ENCODE data around the gene DOCK9. TPM values are rescaled to one million over a fixed set of nuclear protein-coding genes. Genes with fewer than 3 reads are reported as not detected.

DOCK9 gene
- total RNA-seq, 2 donors from 2014 or later = 58.6 to 102 TPM

DNA sequence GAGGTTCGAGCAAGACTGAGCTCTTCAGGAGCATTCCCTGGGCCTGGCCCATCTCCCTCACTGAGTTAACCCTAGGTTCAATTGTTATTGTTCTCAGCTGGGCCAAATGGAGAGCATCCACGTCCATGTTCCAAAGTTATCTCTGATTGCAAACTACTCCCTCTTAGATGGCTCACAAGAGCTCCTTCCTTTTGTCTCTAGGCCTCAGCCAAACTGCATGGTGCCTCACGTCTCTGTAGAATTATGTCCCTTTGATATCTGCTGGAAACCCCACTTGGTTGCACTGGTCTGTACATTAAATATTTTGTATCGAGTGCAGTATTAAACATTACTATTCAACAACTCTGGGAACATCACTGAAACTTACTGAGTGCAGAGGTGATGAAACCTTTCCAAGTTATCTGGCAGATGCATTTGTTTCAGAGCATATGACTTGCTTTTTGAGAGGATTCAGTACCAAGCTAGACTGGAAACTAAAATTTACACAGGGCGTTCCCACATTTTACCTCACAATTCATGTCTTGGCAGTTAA, 38.1 kb downstream of the DOCK9 start:
- DNase-seq (ENCODE audit: low spot score) (no peak), ATAC-seq (ENCODE audit: insufficient number of reproducible peaks, low FRiP score, low read depth) (no peak)
- Histone ChIP-seq H3K4me1 (ENCODE audit: control insufficient read depth in 1 of 2, low read depth in 2 of 2) (no peaks in the 10 kb centered on the region), H3K4me3 (no peak overlapping the region), H3K9me3 (peaks cover 1% of the 10 kb centered on the region), H3K36me3 (no peaks in the 10 kb centered on the region), H3K27me3 (replicated peaks; ENCODE audit: insufficient read depth) (no peaks in the 10 kb centered on the region), H3K27ac (no peak overlapping the region)
- TF ChIP-seq, protein P1, sequence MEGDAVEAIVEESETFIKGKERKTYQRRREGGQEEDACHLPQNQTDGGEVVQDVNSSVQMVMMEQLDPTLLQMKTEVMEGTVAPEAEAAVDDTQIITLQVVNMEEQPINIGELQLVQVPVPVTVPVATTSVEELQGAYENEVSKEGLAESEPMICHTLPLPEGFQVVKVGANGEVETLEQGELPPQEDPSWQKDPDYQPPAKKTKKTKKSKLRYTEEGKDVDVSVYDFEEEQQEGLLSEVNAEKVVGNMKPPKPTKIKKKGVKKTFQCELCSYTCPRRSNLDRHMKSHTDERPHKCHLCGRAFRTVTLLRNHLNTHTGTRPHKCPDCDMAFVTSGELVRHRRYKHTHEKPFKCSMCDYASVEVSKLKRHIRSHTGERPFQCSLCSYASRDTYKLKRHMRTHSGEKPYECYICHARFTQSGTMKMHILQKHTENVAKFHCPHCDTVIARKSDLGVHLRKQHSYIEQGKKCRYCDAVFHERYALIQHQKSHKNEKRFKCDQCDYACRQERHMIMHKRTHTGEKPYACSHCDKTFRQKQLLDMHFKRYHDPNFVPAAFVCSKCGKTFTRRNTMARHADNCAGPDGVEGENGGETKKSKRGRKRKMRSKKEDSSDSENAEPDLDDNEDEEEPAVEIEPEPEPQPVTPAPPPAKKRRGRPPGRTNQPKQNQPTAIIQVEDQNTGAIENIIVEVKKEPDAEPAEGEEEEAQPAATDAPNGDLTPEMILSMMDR (IDR thresholded peaks at IDR 0.05) = no peak

DNA sequence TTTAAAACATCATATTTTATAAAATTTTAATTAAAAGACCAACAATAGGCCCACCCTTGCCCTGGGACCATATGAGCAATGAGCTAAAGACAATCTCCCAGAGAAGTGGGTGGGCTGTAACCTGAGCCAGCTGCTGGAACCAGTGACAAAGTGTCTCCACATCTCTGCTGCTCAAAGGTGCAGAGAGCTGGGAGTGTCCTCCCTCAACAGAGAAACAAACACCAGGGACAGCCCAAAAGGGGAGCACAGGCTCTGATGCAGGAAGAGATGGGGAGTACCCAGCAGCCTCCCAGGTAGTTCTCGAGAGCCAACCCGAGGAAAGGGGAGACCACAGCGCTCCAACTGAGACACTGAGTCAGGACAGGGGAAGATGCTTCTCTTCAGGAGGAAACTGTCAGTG, 39.1 kb downstream of the DOCK9 start:
- ATAC-seq (ENCODE audit: insufficient number of reproducible peaks, low FRiP score, low read depth) = no peak
- no peaks in the 10 kb centered on the region for H3K36me3 ChIP-seq
- no peaks in the 10 kb centered on the region for H3K4me1 ChIP-seq (ENCODE audit: control insufficient read depth in 1 of 2, low read depth in 2 of 2)
- DNase-seq (ENCODE audit: low spot score) = no peak
- H3K27me3 ChIP-seq (replicated peaks; ENCODE audit: insufficient read depth) = no peaks in the 10 kb centered on the region
- H3K4me3 ChIP-seq = no peak overlapping the region
- no peak overlapping the region for H3K27ac ChIP-seq
- H3K9me3 ChIP-seq = peaks cover 10% of the 10 kb centered on the region
- TF ChIP-seq, protein P1 (IDR thresholded peaks at IDR 0.05) = no peak

DNA sequence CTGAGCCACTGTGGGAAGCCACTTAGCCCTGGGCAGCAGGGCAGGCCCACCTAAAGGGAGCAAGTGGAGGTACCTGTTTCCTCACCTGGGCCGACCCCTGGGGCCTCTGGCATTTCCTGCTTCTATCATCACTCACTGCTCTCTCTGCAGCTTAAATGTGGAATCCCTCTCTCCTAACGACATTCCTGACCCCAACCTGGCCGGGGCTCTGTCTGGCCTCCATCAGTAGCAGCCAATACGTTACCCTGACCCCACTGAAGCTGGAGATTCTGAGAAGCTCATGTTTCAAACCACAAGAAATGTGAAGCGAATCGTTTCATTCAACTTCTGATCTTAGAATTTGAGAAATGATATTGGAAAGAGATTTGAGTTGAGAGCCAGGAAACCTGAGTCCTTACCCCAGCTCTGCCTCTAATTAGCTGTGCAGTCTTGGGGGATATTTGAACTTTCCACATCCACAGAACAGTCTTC, 39.9 kb downstream of the DOCK9 start:
- no peaks in the 10 kb centered on the region for H3K27me3 ChIP-seq (replicated peaks; ENCODE audit: insufficient read depth)
- ATAC-seq (ENCODE audit: insufficient number of reproducible peaks, low FRiP score, low read depth) (no peak), DNase-seq (ENCODE audit: low spot score) (no peak)
- TF ChIP-seq, protein P1 (IDR thresholded peaks at IDR 0.05) = no peak
- H3K9me3 ChIP-seq = peaks cover 15% of the 10 kb centered on the region
- H3K36me3 ChIP-seq = no peaks in the 10 kb centered on the region
- H3K4me1 ChIP-seq (ENCODE audit: control insufficient read depth in 1 of 2, low read depth in 2 of 2) = no peaks in the 10 kb centered on the region
- no peak overlapping the region for H3K27ac ChIP-seq
- no peak overlapping the region for H3K4me3 ChIP-seq

DNA sequence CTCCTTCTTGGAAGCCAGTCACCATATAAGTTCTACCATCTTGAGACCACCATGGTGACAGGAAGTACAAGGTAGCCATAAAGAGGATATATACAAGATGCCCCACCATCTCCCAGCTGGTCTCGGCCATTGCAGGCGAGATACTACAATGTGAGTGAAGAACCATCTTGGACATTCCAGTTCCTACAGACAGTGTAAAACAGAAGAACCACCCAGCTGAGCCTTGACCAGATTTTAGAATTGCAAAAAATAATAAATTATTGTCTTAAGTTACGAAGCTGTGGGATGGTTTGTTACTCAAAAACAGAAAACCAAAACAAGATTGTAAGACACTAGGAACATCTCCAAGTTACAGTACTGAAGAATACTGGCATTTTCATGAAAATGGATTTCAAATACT, 43.6 kb downstream of the DOCK9 start:
- H3K27ac ChIP-seq = no peak overlapping the region
- TF ChIP-seq, protein P1 (IDR thresholded peaks at IDR 0.05) = no peak
- H3K36me3 ChIP-seq = no peaks in the 10 kb centered on the region
- peaks cover 15% of the 10 kb centered on the region for H3K9me3 ChIP-seq
- no peak overlapping the region for H3K4me3 ChIP-seq
- ATAC-seq (ENCODE audit: insufficient number of reproducible peaks, low FRiP score, low read depth) = no peak
- no peaks in the 10 kb centered on the region for H3K27me3 ChIP-seq (replicated peaks; ENCODE audit: insufficient read depth)
- H3K4me1 ChIP-seq (ENCODE audit: control insufficient read depth in 1 of 2, low read depth in 2 of 2) = no peaks in the 10 kb centered on the region
- no peak for DNase-seq (ENCODE audit: low spot score)

DNA sequence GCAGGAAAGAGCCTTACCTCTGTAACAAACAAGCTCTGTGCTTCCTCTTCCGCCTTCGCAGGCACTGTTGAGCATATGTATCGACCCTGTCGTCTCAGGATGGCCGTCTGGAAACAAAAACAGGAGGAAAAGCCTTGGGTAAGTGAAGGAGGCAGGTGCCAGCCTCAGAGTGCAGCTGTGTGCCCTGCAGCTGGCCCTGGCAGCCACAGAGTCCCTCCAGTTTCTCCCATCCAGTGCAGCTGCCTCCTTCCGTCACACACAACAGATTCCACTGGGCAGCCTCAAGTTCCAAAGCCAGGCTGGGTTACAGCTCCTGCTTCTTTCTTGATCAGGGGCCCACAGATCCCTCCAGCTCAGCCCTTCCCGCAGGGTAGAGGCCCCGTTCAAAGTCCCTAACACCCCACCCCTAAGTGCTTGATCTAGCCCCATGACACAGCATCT, 47.7 kb downstream of the DOCK9 start:
- Histone ChIP-seq H3K27me3 (replicated peaks; ENCODE audit: insufficient read depth) (no peaks in the 10 kb centered on the region), H3K27ac (no peak overlapping the region), H3K36me3 (no peaks in the 10 kb centered on the region), H3K4me1 (ENCODE audit: control insufficient read depth in 1 of 2, low read depth in 2 of 2) (peaks cover 0 to 8% of the 10 kb centered on the region in 2 donors), H3K9me3 (peaks cover 15% of the 10 kb centered on the region), H3K4me3 (no peak overlapping the region)
- ATAC-seq (ENCODE audit: insufficient number of reproducible peaks, low FRiP score, low read depth) (no peak), DNase-seq (ENCODE audit: low spot score) (no peak)
- TF ChIP-seq, protein P1 (IDR thresholded peaks at IDR 0.05) = no peak
